ENCODE data around the gene MCAT.

Gene MCAT

DNA sequence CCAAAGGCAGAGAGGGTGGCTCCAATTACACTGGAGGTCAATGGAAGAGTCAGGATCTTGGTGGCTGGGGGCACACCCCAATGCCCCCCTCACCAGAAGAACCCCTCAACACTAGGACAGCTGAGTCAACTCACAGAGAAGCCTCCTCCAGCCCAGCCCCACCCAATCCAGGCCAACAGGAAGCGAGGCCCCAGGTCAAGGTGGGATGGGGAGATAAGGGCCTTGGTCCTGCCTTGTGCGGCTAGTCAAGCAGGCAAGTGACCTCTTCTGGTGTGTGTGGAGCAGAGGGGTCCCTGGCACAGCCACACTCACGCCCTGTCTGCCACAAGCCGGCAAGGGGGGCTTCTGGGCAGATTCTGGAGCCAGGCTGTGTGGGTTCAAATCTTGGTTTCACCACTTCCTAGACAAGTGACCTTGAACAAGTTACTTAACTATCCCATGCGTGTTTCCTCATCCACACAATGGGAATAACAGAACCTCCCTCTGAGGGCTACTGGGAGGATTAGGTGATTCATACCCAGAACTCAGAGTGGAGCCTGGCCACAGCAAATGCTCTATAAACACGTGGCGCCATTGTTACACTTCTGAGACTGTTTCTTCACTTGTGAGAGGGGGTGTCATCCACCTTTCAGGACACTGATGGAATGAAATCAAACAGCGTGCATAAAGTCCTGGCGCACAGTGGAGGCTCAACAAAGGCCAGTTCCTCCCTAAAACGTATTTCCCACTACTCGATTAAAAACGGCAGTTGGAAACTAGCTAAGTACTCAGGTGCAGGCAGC is 40.5 kb upstream of the MCAT start:
- no peak overlapping the region for H3K4me3 ChIP-seq (ENCODE audit: low read depth, low read length)
- TF ChIP-seq, protein P1, sequence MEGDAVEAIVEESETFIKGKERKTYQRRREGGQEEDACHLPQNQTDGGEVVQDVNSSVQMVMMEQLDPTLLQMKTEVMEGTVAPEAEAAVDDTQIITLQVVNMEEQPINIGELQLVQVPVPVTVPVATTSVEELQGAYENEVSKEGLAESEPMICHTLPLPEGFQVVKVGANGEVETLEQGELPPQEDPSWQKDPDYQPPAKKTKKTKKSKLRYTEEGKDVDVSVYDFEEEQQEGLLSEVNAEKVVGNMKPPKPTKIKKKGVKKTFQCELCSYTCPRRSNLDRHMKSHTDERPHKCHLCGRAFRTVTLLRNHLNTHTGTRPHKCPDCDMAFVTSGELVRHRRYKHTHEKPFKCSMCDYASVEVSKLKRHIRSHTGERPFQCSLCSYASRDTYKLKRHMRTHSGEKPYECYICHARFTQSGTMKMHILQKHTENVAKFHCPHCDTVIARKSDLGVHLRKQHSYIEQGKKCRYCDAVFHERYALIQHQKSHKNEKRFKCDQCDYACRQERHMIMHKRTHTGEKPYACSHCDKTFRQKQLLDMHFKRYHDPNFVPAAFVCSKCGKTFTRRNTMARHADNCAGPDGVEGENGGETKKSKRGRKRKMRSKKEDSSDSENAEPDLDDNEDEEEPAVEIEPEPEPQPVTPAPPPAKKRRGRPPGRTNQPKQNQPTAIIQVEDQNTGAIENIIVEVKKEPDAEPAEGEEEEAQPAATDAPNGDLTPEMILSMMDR (IDR thresholded peaks at IDR 0.05; ENCODE audit: low read depth, low read length): no peak

DNA sequence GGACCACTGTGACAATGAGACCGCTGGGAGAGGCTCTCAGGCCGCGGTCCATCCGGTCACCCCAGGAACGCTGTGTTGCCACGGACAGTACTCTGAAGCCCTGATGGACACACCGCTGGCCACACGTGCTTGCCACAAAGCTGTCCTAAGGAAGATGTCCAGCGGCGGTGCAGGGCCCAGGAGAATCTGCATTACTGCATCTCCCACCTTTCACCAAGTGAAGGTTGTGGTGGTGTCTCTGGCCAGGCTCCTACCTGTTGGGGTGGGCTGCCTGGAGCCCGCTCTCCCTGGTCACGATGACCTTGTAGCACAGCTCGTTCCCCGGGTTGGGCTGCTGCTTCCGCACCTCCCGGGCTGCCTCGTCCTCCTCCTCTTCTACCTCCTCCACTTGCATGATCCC is 39.5 kb upstream of the MCAT start:
- no peak overlapping the region for H3K4me3 ChIP-seq (ENCODE audit: low read depth, low read length)
- TF ChIP-seq, protein P1 (IDR thresholded peaks at IDR 0.05; ENCODE audit: low read depth, low read length): no peak

DNA sequence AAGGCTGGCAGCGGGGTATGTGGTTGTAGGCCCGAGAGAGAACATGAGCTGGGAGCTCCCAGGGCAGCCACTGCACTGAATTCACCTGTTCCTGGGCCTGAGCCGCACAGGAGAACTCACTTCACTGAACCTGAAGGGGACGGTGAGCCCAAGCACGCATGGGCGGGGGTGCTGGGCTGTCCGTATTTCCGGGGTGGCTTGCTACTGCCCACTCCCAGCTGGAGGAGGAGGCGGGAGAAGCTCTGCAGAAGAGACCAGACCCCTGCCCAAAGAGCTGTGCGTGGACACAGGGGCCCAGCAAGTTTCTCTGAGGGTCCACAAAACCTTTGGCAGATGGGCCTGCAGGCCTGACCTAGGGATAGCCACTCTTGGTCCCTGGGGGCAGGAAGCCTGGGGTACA is 38.9 kb upstream of the MCAT start:
- TF ChIP-seq, protein P1 (IDR thresholded peaks at IDR 0.05; ENCODE audit: low read depth, low read length): no peak
- no peak overlapping the region for H3K4me3 ChIP-seq (ENCODE audit: low read depth, low read length)

DNA sequence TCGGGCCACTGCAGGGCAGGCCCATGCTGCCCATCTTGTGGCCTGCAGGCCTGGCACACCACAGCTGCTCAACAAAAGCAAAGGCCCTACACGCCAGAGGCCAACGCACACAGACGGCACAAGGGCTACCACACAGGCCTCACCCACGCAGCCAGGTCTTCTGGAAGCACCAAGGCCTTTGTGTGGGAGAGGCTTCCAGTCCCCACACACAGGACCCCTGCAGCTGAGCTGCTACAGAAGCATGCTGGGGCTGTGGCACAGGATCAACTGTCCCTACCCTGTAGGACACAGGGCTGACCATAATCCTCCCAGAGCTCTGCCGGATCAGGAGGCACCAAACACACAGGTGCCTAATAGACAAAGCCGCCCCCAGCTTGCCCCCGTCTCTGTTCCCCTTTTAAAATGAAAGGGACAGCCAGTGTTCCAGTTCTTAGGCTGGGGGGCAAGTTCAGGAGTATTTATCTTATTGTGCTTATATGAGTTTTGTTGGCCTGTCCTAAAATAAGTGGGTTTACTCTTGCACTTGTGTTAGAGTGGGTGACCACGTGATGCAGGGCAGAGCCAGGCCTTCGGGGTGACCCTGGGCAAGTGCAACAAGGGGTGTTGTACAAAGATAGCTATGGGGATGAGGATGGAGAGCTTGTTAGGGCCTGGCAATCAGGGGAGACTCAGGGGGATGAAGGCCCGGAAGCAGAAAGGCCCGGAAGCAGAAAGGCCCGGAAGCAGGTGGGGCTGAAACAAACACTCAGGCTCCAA is 38.3 kb upstream of the MCAT start:
- TF ChIP-seq, protein P1 (IDR thresholded peaks at IDR 0.05; ENCODE audit: low read depth, low read length): no peak
- no peak overlapping the region for H3K4me3 ChIP-seq (ENCODE audit: low read depth, low read length)

DNA sequence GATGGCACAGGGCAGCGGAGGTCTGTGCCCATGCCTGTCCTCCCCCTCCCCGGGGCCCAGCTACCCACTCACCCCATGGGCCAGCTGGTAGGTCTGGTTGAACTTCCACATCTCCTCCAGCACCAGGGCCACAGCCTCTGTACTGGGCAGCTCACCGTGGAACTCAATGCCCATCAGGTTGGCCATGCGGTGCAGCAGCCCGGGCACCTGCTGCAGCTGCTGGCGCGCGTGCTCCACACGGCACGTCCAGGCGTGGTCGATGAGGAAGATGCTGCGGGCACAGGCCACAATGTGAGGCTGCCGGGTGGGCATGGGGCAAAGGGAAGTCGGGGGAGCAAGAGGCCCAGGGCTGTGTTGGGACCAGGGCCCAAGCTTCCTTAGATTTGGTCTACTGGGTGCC is 37.5 kb upstream of the MCAT start:
- H3K4me3 ChIP-seq (ENCODE audit: low read depth, low read length): no peak overlapping the region
- TF ChIP-seq, protein P1 (IDR thresholded peaks at IDR 0.05; ENCODE audit: low read depth, low read length): no peak

DNA sequence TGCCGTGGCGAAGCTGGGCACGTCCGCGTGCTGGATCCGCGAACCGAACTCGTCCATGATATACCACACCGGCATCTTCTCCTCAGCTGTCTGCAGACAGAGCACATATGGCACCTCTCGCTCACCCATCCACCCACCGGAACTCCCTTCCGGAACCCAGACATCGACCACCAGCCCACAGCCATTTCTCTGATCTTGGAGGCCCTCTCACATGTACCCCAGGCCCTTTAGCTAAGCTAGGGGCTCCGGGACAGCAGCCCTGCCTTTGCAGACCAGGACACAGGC is 36.7 kb upstream of the MCAT start:
- TF ChIP-seq, protein P1 (IDR thresholded peaks at IDR 0.05; ENCODE audit: low read depth, low read length): no peak
- H3K4me3 ChIP-seq (ENCODE audit: low read depth, low read length): no peak overlapping the region
